C4-2B (cell line): ENCODE data around the gene POU2F1.

ENCODE experiments used
- ZFX ChIP-seq: fragments of 450-650 bp; IDR thresholded peaks from 2 replicates; pipeline ENCODE4 v1.6.1; 2017
- TF ChIP-seq, protein P1 (sequence below): fragments of 450-650 bp; conservative IDR thresholded peaks from 2 replicates; pipeline ENCODE4 v1.5.1; 2017; ENCODE audit warnings: mild to moderate bottlenecking

DNA sequence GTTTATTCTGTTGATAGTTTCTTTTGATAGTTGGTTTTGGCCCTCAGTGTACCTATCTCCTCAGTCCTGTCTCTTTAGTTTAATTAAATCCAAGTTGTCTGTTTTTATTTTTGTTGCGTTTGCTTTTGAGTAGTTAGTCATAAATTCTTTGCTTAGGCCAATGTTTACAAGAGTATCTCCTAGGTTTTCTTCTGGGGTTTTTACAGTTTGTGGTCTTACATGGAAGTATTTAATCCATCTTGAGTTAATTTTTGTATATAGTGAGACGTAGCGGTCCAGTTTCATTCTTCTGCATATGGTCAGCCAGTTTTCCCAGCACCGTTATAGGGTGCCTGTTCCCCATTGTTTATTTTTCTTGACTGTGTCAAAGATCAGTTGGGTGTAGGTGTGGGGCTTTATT lies 139.4 kb downstream of the POU2F1 start:
- TF ChIP-seq, protein P1, sequence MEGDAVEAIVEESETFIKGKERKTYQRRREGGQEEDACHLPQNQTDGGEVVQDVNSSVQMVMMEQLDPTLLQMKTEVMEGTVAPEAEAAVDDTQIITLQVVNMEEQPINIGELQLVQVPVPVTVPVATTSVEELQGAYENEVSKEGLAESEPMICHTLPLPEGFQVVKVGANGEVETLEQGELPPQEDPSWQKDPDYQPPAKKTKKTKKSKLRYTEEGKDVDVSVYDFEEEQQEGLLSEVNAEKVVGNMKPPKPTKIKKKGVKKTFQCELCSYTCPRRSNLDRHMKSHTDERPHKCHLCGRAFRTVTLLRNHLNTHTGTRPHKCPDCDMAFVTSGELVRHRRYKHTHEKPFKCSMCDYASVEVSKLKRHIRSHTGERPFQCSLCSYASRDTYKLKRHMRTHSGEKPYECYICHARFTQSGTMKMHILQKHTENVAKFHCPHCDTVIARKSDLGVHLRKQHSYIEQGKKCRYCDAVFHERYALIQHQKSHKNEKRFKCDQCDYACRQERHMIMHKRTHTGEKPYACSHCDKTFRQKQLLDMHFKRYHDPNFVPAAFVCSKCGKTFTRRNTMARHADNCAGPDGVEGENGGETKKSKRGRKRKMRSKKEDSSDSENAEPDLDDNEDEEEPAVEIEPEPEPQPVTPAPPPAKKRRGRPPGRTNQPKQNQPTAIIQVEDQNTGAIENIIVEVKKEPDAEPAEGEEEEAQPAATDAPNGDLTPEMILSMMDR = no peak
- TF ChIP-seq ZFX = no peak
